Activated T-helper 17 cell treated with anti-CD3 and anti-CD28 coated beads, Interleukin-2, amount 50 U/mL, for 72 hours (primary cell): Measurements from ENCODE around the gene SORL1-AS1.
"Not testable (repeated sequence)": the region's sequence is repeated elsewhere in the genome, so short reads cannot be mapped to it uniquely, and the experiment has no call there.

Source experiments
- ATAC-seq: fragments of 150-1000 bp; cut with Tn5 transposase; replicated peaks from 2 replicates; pipeline ENCODE4 v1.10.0; 2021; ENCODE audit warnings: mild to moderate bottlenecking, moderate library complexity
- H3K27ac Mint-ChIP-seq: one replicate; pipeline ENCODE4 v1.8.0; 2022; ENCODE audit warnings: mixed read lengths
- H3K27me3 Mint-ChIP-seq: one replicate; pipeline ENCODE4 v1.8.0; 2022; ENCODE audit warnings: mixed read lengths
- H3K36me3 Mint-ChIP-seq: one replicate; pipeline ENCODE4 v1.8.0; 2022; ENCODE audit warnings: low read depth, mild to moderate bottlenecking, mixed read lengths
- H3K4me1 Mint-ChIP-seq: one replicate; pipeline ENCODE4 v1.8.0; 2022; ENCODE audit warnings: mixed read lengths
- H3K4me3 Mint-ChIP-seq: one replicate; pipeline ENCODE4 v1.8.0; 2022; ENCODE audit warnings: mild to moderate bottlenecking, mixed read lengths
- H3K9me3 Mint-ChIP-seq: one replicate; pipeline ENCODE4 v1.8.0; 2022; ENCODE audit warnings: mixed read lengths

The SORL1-AS1 gene

GRCh38 chr11:121482231-121483129, 29.7 kb upstream of the SORL1-AS1 start:
- Mint-ChIP-seq H3K9me3 (no peaks in the 10 kb centered on the region), H3K27me3 (no peaks in the 10 kb centered on the region), H3K27ac (peak overlapping the region; percentile 90), H3K4me3 (peak overlapping the region; percentile 83), H3K36me3 (peaks cover 55% of the 10 kb centered on the region), H3K4me1 (peaks cover 30% of the 10 kb centered on the region)
- peak; percentile 87 for ATAC-seq

DNA sequence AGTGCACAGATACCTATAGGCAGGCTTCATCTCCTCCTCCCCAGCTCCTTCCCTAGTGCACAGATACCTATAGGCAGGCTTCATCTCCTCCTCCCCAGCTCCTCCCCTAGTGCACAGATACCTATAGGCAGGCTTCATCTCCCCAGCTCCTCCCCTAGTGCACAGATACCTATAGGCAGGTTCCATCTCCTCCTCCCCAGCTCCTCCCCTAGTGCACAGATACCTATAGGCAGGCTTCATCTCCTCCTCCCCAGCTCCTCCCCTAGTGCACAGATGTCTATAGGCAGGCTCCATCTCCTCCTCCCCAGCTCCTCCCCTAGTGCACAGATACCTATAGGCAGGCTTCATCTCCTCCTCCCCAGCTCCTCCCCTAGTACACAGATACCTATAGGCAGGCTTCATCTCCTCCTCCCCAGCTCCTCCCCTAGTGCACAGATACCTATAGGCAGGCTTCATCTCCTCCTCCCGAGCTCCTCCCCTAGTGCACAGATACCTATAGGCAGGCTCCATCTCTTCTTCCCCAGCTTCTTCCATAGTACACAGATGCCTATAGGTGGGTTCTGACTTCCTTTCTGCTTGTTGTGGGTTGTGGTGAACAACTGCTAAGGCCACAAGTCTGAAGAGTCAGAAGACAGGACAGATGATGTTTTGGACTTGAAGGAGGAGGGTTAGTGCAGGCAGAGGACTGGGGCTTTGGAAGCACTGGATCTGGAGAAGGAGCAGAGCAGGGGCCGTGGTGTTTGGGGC, 28.9 kb upstream of the SORL1-AS1 start:
- not testable (repeated sequence) for H3K27me3 Mint-ChIP-seq, H3K9me3 Mint-ChIP-seq
- Mint-ChIP-seq H3K36me3 (peaks cover 57% of the 10 kb centered on the region), H3K27ac (peak overlapping the region; percentile 90), H3K4me1 (peaks cover 34% of the 10 kb centered on the region), H3K4me3 (peak overlapping the region; percentile 83)
- ATAC-seq: peak; percentile 90

DNA sequence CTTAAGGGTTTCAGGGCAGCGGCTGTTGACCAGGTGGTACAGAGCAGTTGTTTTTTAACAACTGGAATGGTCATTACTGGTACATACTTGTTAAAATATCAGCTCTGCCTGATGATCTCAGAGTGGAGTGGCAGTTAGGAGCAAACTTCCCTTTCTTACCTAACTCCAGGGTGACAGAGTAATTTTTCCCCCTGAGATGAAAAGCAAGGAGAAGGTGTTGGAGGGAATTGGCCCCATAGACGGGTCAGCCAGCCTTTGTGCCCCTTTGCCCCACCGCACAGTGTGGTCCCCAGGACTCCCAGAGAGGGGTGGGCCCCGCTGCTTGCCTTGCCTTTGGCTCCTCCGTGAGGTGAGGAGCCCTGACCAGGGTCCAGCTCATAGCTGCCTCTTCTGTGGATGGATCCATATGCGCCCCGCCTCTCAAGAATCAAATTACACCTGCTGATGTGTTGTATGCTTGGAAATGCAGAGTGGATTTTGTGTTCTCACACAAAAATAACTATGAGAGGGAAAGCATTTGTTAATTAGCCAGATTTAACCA, 27.0 kb upstream of the SORL1-AS1 start:
- Mint-ChIP-seq H3K27ac (no peak overlapping the region), H3K4me3 (no peak overlapping the region), H3K36me3 (peaks cover 60% of the 10 kb centered on the region)

GRCh38 chr11:121478895-121479697, 26.3 kb upstream of the SORL1-AS1 start:
- no peaks in the 10 kb centered on the region for H3K9me3 Mint-ChIP-seq
- H3K27me3 Mint-ChIP-seq: no peaks in the 10 kb centered on the region
- no peak for ATAC-seq
- H3K27ac Mint-ChIP-seq: no peak overlapping the region
- H3K36me3 Mint-ChIP-seq: peaks cover 54% of the 10 kb centered on the region
- H3K4me3 Mint-ChIP-seq: no peak overlapping the region
- peaks cover 40% of the 10 kb centered on the region for H3K4me1 Mint-ChIP-seq

More for the DNA sequence above, 27.0 kb upstream of the SORL1-AS1 start:
- ATAC-seq: no peak
- Mint-ChIP-seq H3K9me3 (no peaks in the 10 kb centered on the region), H3K4me1 (peaks cover 45% of the 10 kb centered on the region), H3K27me3 (no peaks in the 10 kb centered on the region)

DNA sequence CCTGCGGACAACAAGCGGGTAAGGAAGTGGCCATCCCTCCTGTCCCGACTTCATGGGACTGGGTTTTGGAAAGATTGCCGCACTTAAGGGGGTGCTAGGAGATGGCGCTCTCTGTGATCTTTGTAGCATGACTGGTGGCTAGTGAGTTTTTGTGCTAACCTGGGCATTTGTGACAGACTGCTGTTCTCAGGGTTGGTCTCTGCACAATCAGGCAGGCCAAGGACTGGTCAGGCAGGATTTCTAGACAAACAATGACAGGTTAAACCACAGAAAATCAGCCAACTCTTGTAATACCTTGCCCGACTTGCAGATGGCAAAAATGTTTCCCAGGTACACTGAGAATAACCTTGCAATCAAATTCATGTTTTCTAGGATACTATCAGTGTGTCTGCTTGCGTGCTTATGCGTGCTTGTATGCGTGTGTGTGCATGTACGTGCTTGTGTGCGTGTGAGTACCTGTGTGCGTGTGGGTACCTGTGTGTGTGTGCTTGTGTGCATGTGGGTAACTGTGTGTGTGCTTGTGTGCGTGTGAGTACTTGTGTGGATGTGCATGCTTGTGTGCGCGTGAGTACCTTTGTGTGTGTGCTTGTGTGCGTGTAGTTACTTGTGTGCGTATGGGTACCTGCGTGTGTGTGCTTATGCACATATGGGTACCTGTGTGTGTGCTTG, 25.6 kb upstream of the SORL1-AS1 start:
- no peak for ATAC-seq
- Mint-ChIP-seq H3K9me3 (no peaks in the 10 kb centered on the region), H3K27me3 (no peaks in the 10 kb centered on the region), H3K36me3 (peaks cover 50% of the 10 kb centered on the region), H3K4me1 (peaks cover 34% of the 10 kb centered on the region), H3K27ac (no peak overlapping the region), H3K4me3 (no peak overlapping the region)

DNA sequence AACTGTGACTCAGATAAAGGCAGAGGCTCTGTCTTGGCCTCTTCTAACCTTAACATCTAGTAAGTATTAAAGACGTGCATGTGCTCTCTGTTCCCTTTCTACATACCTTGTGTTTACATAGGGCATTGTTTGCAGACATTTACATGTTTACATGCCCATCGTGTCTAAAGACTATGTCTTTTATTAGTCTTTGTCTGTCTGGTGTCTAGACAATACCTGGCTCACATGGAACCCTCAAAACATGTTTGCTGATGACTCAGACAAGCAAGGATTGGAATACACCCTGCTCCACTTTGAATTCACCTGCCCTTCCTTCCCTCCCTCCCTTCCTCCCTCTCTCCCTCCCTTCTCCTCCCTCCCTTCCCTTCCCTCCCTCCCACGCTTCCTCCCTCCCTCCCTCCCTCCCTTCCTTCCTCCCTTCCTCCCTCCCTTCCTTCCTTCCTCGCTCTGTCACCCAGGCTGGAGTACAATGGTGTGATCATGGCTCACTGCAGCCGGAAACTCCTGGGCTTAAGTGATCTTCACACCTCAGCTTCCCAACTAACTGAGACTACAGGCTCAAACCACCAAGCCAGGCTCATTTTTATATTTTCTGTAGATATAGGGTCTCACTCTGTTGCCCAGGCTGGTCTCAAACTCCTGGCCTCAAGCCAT, 23.7 kb upstream of the SORL1-AS1 start:
- no peak overlapping the region for H3K4me3 Mint-ChIP-seq
- H3K4me1 Mint-ChIP-seq: peaks cover 40% of the 10 kb centered on the region
- peaks cover 69% of the 10 kb centered on the region for H3K36me3 Mint-ChIP-seq
- H3K27me3 Mint-ChIP-seq: no peaks in the 10 kb centered on the region
- H3K9me3 Mint-ChIP-seq: no peaks in the 10 kb centered on the region
- no peak for ATAC-seq
- H3K27ac Mint-ChIP-seq: peak overlapping the region; percentile 56

DNA sequence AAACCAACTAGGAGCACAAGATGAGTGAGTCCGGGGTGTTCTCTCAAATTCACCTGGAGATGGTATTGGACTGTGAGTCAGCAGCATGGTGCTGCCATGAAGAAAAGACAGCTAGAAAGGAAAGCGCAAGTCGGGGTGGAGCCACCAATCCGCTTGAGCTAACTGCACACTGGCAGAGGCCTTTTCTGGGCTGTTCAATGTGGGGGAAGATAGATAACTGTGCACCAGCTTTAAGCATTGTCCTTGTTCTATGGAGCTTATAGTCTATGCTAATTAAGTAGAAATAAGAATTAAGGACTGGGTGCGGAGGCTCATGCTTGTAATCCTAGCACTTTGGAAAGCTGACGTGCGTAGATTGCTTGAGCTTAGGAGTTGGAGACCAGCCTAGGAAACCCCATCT, 21.9 kb upstream of the SORL1-AS1 start:
- Mint-ChIP-seq H3K27me3 (no peaks in the 10 kb centered on the region), H3K27ac (no peak overlapping the region), H3K4me1 (peaks cover 47% of the 10 kb centered on the region), H3K9me3 (no peaks in the 10 kb centered on the region), H3K36me3 (peaks cover 87% of the 10 kb centered on the region), H3K4me3 (no peak overlapping the region)
- no peak for ATAC-seq

DNA sequence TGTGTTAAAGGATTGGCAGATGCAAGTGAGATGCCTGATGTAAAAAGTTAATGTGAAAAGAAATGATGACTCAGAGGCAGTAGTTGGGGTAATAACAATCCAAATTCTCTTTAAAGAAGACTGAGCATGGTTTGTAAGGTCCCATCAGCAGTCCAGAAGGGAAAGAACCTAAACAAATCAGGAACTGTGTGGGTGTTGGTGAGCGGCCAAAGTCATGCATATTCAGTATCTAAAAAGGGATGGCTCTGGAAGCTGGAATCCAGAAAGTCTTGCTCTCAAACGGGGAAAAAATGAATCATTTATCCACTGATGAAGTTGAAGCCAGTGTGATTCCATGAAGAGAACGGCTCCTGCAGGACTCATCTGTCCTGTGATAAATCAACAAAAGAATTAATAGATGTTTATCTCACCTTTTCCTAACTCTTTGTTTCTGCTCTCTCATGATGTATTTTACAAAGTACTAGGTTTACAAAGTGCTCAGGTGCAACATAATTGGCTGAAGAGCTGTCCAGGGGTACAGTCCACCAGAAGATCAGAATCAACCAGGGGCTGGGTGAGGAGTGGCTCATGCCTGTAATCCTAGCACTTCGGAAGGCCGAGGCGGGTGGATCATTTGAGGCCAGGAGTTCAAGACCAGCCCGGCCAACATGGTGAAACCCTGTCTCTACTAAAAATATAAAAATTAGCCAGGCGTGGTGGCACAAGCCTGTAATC, 20.5 kb upstream of the SORL1-AS1 start:
- Mint-ChIP-seq H3K4me3 (peak overlapping the region; percentile 43), H3K27me3 (no peaks in the 10 kb centered on the region), H3K27ac (peak overlapping the region; percentile 40), H3K9me3 (no peaks in the 10 kb centered on the region), H3K36me3 (peaks cover 79% of the 10 kb centered on the region), H3K4me1 (peaks cover 50% of the 10 kb centered on the region)
- peak; percentile 65 for ATAC-seq

GRCh38 chr11:121472312-121472711, 19.5 kb upstream of the SORL1-AS1 start:
- Mint-ChIP-seq H3K4me1 (peaks cover 58% of the 10 kb centered on the region), H3K9me3 (no peaks in the 10 kb centered on the region), H3K4me3 (peak overlapping the region; percentile 43), H3K27ac (peak overlapping the region; percentile 40), H3K36me3 (peaks cover 70% of the 10 kb centered on the region), H3K27me3 (no peaks in the 10 kb centered on the region)
- ATAC-seq: peak; percentile 45

DNA sequence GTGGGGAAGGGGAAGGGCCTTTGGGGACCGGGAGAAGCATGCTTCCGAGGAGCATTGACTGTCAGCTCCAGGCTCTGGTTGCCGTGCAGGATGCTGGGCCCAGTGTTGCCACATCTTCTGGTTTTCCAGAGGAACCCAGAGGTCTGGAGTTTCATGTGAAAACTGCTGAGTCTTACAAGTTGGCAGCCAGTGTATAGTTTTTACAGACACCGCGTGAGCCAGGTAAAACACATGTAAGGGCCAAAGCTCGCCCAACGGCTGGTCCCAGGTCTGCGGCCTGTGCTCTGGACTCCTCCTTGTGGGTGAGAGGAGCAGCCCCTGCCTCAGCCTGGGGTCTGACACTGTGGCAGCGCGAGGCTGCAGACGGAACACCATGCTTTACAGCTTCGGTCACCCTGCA, 18.4 kb upstream of the SORL1-AS1 start:
- H3K27me3 Mint-ChIP-seq: no peaks in the 10 kb centered on the region
- H3K27ac Mint-ChIP-seq: no peak overlapping the region
- ATAC-seq: no peak
- peaks cover 59% of the 10 kb centered on the region for H3K36me3 Mint-ChIP-seq
- H3K4me1 Mint-ChIP-seq: peaks cover 56% of the 10 kb centered on the region
- H3K4me3 Mint-ChIP-seq: no peak overlapping the region
- no peaks in the 10 kb centered on the region for H3K9me3 Mint-ChIP-seq

- ATAC-seq: no peak
- Mint-ChIP-seq H3K4me3 (peak overlapping the region; percentile 92), H3K36me3 (peaks cover 48% of the 10 kb centered on the region), H3K27ac (peak overlapping the region; percentile 61), H3K9me3 (no peaks in the 10 kb centered on the region), H3K4me1 (peaks cover 54% of the 10 kb centered on the region), H3K27me3 (no peaks in the 10 kb centered on the region)
Observed at GRCh38 chr11:121469910-121470309, 17.1 kb upstream of the SORL1-AS1 start.

GRCh38 chr11:121467965-121468364, 15.2 kb upstream of the SORL1-AS1 start:
- H3K27ac Mint-ChIP-seq: peak overlapping the region; percentile 87
- peaks cover 38% of the 10 kb centered on the region for H3K36me3 Mint-ChIP-seq
- H3K4me3 Mint-ChIP-seq: peak overlapping the region; percentile 92
- peak; percentile 38 for ATAC-seq
- no peaks in the 10 kb centered on the region for H3K9me3 Mint-ChIP-seq
- peaks cover 61% of the 10 kb centered on the region for H3K4me1 Mint-ChIP-seq
- H3K27me3 Mint-ChIP-seq: no peaks in the 10 kb centered on the region

DNA sequence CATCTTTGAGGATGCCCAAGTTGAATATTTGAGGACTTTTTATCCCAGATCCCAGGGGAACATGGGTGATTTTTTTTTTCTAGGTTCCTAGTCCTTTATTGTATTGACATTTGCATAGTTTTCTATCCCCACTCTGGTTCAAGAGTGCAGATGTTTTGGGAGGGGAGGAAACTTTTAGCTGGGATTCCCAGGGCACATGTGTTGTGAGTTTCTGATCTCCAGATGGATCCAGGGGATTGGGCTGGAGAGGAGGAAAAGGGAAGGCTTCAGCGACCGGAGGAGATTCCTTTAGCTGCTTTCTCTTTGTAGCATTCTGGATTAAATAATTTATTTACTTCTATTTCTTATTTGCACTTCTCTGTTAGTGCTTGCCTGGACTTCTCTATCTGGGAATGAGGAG, 14.7 kb upstream of the SORL1-AS1 start:
- H3K9me3 Mint-ChIP-seq: no peaks in the 10 kb centered on the region
- H3K27ac Mint-ChIP-seq: peak overlapping the region; percentile 87
- H3K4me3 Mint-ChIP-seq: peak overlapping the region; percentile 92
- ATAC-seq: no peak
- H3K27me3 Mint-ChIP-seq: no peaks in the 10 kb centered on the region
- H3K4me1 Mint-ChIP-seq: peaks cover 60% of the 10 kb centered on the region
- H3K36me3 Mint-ChIP-seq: peaks cover 34% of the 10 kb centered on the region
